HCT116 (cell line): ENCODE measurements around the gene DTNBP1. TPM values are rescaled to one million over a fixed set of nuclear protein-coding genes. Genes with fewer than 3 reads are reported as not detected.
A peak's percentile ranks its signal among the peaks of the same experiment; 100 is the strongest.

Source experiments
- ATAC-seq: fragments of 200-7000 bp; cut with Tn5 transposase; 2 replicates; pipeline ENCODE4 v1.9.1; 2020; ENCODE audit warnings: mild to moderate bottlenecking, moderate library complexity
- Bru-seq: library from RNA; stranded (reverse); fragments of 400-500 nt; gene quantifications from one replicate; lab custom pipeline; 2021; lab: Mats Ljungman, UMichigan
- BruChase-seq, 2 experiments: library from RNA; stranded (reverse); fragments of 400-500 nt; gene quantifications; one replicate each; lab custom pipeline; 2021; lab: Mats Ljungman, UMichigan
- BruUV-seq: library from RNA; stranded (reverse); fragments of 400-500 nt; replicated peaks from 2 replicates; lab custom pipeline; 2021; lab: Mats Ljungman, UMichigan
- CTCF ChIA-PET: fragments of 300-600 bp; sonication (Branson Sonifier 250); formaldehyde crosslinking; loops from one replicate; lab custom pipeline; 2021; ENCODE audit warnings: antibody characterized with exemption; lab: Charles Lee
- POLR2A ChIA-PET: fragments of 300-600, 350-600 bp; sonication (Branson Sonifier 250); formaldehyde crosslinking; loops from one replicate; lab custom pipeline; 2021; ENCODE audit warnings: antibody characterized with exemption; lab: Charles Lee
- RAD21 ChIA-PET, 2 experiments: fragments of 300-600 bp; sonication (Branson Sonifier 250); formaldehyde crosslinking; loops; one replicate each; lab custom pipeline; 2023; ENCODE audit warnings: low total read pairs in 2 of 2; ENCODE audit not compliant: uncharacterized antibody in 2 of 2, unreplicated experiment in 2 of 2, low non-redundant PET in 1 of 2; lab: Charles Lee
- DNase-seq: peaks from one replicate; pipeline ENCODE4 v3.0.0-alpha.2; 2010; ENCODE audit warnings: low read depth, low spot score
- H2AFZ ChIP-seq: fragments of 200-600 bp; shearing (Covaris generic), sonication (generic); 2 replicates; pipeline ENCODE4 v1.6.1; 2017; ENCODE audit warnings: low read depth, mixed run types, mixed read lengths, antibody characterized with exemption, low read length; ENCODE audit not compliant: poor library complexity, severe bottlenecking
- H3K27ac ChIP-seq: 2 replicates; pipeline ENCODE4 v1.5.1; 2012; ENCODE audit warnings: low read depth, low read length
- H3K27me3 ChIP-seq: fragments of 200-600 bp; sonication (generic); 2 replicates; pipeline ENCODE4 v1.6.1; 2016; ENCODE audit warnings: mixed run types, low read length, mixed read lengths; ENCODE audit not compliant: insufficient read depth
- H3K36me3 ChIP-seq, 2 experiments: fragments of 200-500 bp in 1 of 2; fragments of 200-600 bp in 1 of 2; sonication (Bioruptor generic) in 1 of 2; sonication (generic) in 1 of 2; 2 replicates each; pipeline versions ENCODE4 v1.5.1 to v1.6.1; 2014 to 2016; ENCODE audit warnings: low read length in 2 of 2, inconsistent platforms in 1 of 2, mixed read lengths in 1 of 2, mixed run types in 1 of 2; ENCODE audit not compliant: insufficient read depth in 2 of 2, control insufficient read depth in 1 of 2
- H3K4me1 ChIP-seq, 2 experiments: fragments of 200-600 bp in 1 of 2; sonication (generic) in 1 of 2; 2 replicates each; pipeline versions ENCODE4 v1.5.1 to v1.6.1; 2012 to 2017; ENCODE audit warnings: low read length in 2 of 2, inconsistent platforms in 1 of 2, mild to moderate bottlenecking in 1 of 2, mixed read lengths in 1 of 2, mixed run types in 1 of 2, moderate library complexity in 1 of 2; ENCODE audit not compliant: insufficient read depth in 2 of 2, control insufficient read depth in 1 of 2
- H3K4me2 ChIP-seq: fragments of 200-600 bp; sonication (generic); 2 replicates; pipeline ENCODE4 v1.6.1; 2017; ENCODE audit warnings: mixed run types, low read length, mixed read lengths
- H3K4me3 ChIP-seq, 2 experiments: fragments of 200-600 bp in 1 of 2; sonication (generic) in 1 of 2; replicated peaks in 1 of 2; 2 replicates each; pipeline ENCODE4 v1.5.1; 2011 to 2016; ENCODE audit warnings: low read length in 2 of 2, control low read depth in 1 of 2, low read depth in 1 of 2, mild to moderate bottlenecking in 1 of 2, mixed read lengths in 1 of 2, mixed run types in 1 of 2
- H3K79me2 ChIP-seq: fragments of 200-600 bp; sonication (generic); 2 replicates; pipeline ENCODE4 v1.6.1; 2017; ENCODE audit warnings: mild to moderate bottlenecking, mixed run types, low read length, moderate library complexity, mixed read lengths; ENCODE audit not compliant: insufficient read depth
- H3K9ac ChIP-seq: fragments of 200-600 bp; sonication (generic); 2 replicates; pipeline ENCODE4 v1.6.1; 2016; ENCODE audit warnings: low read length, mixed read lengths
- H3K9me2 ChIP-seq: fragments of 200-600 bp; sonication (generic), shearing (Covaris generic); 2 replicates; pipeline ENCODE4 v1.6.1; 2017; ENCODE audit warnings: mixed run types, mild to moderate bottlenecking, moderate library complexity; ENCODE audit not compliant: insufficient read depth
- H3K9me3 ChIP-seq, 2 experiments: fragments of 200-500 bp in 1 of 2; fragments of 200-600 bp in 1 of 2; sonication (Bioruptor generic) in 1 of 2; sonication (generic) in 1 of 2; 2 replicates each; pipeline ENCODE4 v1.6.1; 2014 to 2017; ENCODE audit warnings: low read length in 2 of 2, mixed read lengths in 2 of 2, inconsistent platforms in 1 of 2, low read depth in 1 of 2, mild to moderate bottlenecking in 1 of 2, mixed run types in 1 of 2, moderate library complexity in 1 of 2; ENCODE audit not compliant: control insufficient read depth in 1 of 2, insufficient read depth in 1 of 2
- H4K20me1 ChIP-seq: fragments of 200-600 bp; sonication (generic), shearing (Covaris generic); 2 replicates; pipeline ENCODE4 v1.6.1; 2017; ENCODE audit warnings: mixed run types, mild to moderate bottlenecking, moderate library complexity; ENCODE audit not compliant: insufficient read depth
- CBX3 ChIP-seq: IDR thresholded peaks from 2 replicates; pipeline ENCODE4 v1.6.1; 2012; ENCODE audit warnings: low read depth
- EGR1 ChIP-seq: IDR thresholded peaks from 2 replicates; pipeline ENCODE4 v1.6.1; 2012; ENCODE audit warnings: low read depth
- ELF1 ChIP-seq: IDR thresholded peaks from 2 replicates; pipeline ENCODE4 v1.6.1; 2012; ENCODE audit warnings: low read depth, borderline replicate concordance
- POLR2AphosphoS5 ChIP-seq: IDR thresholded peaks from 2 replicates; pipeline ENCODE4 v1.6.1; 2011; ENCODE audit warnings: mild to moderate bottlenecking, low read depth, low read length, moderate library complexity
- TCF7L2 ChIP-seq: IDR thresholded peaks from 2 replicates; pipeline ENCODE4 v1.7.0; 2011; ENCODE audit warnings: borderline replicate concordance, inconsistent platforms; ENCODE audit not compliant: insufficient read depth, insufficient read length; ENCODE audit errors: extremely low read depth
- ZFX ChIP-seq: fragments of 450-650 bp; IDR thresholded peaks from 2 replicates; pipeline ENCODE4 v1.6.1; 2017
- intact Hi-C: fragments of 100-400 bp; cut with micrococcal nuclease; formaldehyde crosslinking; loops from 2 replicates; pipeline ENCODE4 v1.10.0; 2022
- long read RNA-seq: library from polyadenylated mRNA; unstranded; transcript quantifications from one replicate; pipeline ENCODE4 v2.0.0, GENCODE V29; 2021; ENCODE audit not compliant: unreplicated experiment
- polyA plus RNA-seq: library from polyadenylated mRNA; unstranded; fragments of >200 nt; gene quantifications from 2 replicates; pipeline ENCODE4 v1.2.1, GENCODE V29; 2012; ENCODE audit warnings: missing spikeins
- total RNA-seq: library from RNA; stranded (reverse); gene quantifications from one replicate; pipeline ENCODE4 v1.2.1, GENCODE V29; 2021; ENCODE audit not compliant: unreplicated experiment
- TF ChIP-seq, protein P1 (sequence below): IDR thresholded peaks from 2 replicates; pipeline ENCODE4 v1.6.1; 2012
- TF ChIP-seq, protein P2 (sequence below): IDR thresholded peaks from 2 replicates; pipeline ENCODE4 v1.6.1; 2012

DTNBP1 gene, protein sequence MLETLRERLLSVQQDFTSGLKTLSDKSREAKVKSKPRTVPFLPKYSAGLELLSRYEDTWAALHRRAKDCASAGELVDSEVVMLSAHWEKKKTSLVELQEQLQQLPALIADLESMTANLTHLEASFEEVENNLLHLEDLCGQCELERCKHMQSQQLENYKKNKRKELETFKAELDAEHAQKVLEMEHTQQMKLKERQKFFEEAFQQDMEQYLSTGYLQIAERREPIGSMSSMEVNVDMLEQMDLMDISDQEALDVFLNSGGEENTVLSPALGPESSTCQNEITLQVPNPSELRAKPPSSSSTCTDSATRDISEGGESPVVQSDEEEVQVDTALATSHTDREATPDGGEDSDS
- total RNA-seq: 16.7 TPM
- 17.3 and 20.9 TPM in 2 replicates for polyA plus RNA-seq
- percentile 64 among the genes with signal in this experiment for Bru-seq, nascent RNA
- BruChase-seq, experiment 1, labeled RNA remaining after a 6-hour chase: percentile 45 among the genes with signal in this experiment
- BruChase-seq, experiment 2, labeled RNA remaining after a 2-hour chase: percentile 54 among the genes with signal in this experiment
- long read RNA-seq, transcript DTNBP1-202 (10 exons, 1,403 nt): major isoform, 23 of 35 reads
- long read RNA-seq, partial matches to known transcripts: 1 of 35 reads
- long read RNA-seq, other reads (novel, unspliced or antisense): 5 of 35 reads

DNA sequence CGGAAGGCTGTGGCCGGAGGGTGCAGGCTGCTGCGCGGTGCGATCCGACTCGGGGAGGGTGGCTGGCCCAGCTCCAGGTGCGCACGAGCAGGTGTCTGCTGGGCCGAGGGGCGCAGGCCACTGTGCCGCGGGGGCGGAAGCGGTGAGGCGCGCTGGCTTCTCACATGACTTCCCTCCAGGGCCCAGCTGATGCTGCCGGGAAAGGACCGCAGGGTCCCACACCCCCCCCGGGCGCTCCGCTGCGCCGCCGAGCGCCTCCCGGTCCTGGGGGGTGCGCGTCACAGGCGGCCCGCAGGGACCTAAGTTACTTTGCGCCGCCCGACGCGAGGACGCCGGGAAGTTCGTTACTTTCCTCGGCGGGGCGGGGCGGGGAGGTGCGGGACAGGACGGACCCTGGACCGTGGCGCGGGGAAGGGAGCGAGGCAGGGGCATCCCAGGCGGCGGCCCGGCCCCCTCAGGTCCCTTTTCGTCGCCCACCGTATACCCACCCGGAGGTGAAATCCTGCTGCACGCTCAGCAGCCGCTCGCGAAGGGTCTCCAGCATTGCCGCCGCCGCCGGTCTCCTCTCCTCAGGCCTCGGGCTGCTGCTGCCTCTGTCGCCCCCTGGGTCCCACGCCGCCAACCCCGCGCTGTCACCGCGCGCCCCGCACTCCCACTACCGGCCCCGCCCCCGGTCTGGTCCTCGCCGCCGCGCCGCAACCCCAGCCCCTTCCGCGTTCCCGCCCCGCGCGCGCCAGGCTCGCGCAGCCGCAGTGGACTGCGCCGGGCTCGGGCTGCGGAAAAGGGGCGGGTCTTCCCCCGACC is at the start of gene DTNBP1:
DTNBP1 (minus strand) TSS at position 703 of the 804 bp plus-strand sequence; CDS start at position 544, 159 bp downstream.
- peak within 1 kb of the TSS; percentile 96 for H2AFZ ChIP-seq
- no peaks in the 10 kb centered on the region for H3K36me3 ChIP-seq
- POLR2A ChIA-PET: no interaction called here
- TF ChIP-seq POLR2AphosphoS5 (peak; percentile 60), CBX3 (peak; percentile 69), ZFX (peak; percentile 62), ELF1 (peak; percentile 54), EGR1 (peak; percentile 85), TCF7L2 (no peak)
- TF ChIP-seq, protein P1, sequence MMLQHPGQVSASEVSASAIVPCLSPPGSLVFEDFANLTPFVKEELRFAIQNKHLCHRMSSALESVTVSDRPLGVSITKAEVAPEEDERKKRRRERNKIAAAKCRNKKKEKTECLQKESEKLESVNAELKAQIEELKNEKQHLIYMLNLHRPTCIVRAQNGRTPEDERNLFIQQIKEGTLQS: no peak
- TF ChIP-seq, protein P2, sequence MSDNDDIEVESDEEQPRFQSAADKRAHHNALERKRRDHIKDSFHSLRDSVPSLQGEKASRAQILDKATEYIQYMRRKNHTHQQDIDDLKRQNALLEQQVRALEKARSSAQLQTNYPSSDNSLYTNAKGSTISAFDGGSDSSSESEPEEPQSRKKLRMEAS: peak; percentile 82
- TF ChIP-seq, all 23 proteins: peak for 6
- H3K27me3 ChIP-seq: no peaks in the 10 kb centered on the region
- H3K9ac ChIP-seq: peak within 1 kb of the TSS; percentile 65
- H3K9me3 ChIP-seq: no peaks in the 10 kb centered on the region
- intact Hi-C loops: no loop called here
- H3K4me2 ChIP-seq: peak within 1 kb of the TSS; percentile 97
- H3K79me2 ChIP-seq: peaks cover 13% of the 10 kb centered on the region; the same call in 1 of the 2 replicates
- peak; percentile 34 for DNase-seq
- peak within 1 kb of the TSS; percentile 62 for H3K27ac ChIP-seq
- RAD21 ChIA-PET: interaction anchor here in 1 of 2 experiments (0.7 kb wide), 1 partner anchor 329 kb away, joined by 3 read pairs; no protein-coding TSS in a partner anchor
- no peaks in the 10 kb centered on the region for H4K20me1 ChIP-seq
- ATAC-seq: peak; percentile 89
- H3K9me2 ChIP-seq: no peaks in the 10 kb centered on the region
- BruUV-seq: no TSS peak
- peak within 1 kb of the TSS; percentile 65 to 82 for H3K4me3 ChIP-seq
- H3K4me1 ChIP-seq: peaks cover 3 to 13% of the 10 kb centered on the region in 2 experiments; a peak in 2 of 4 replicates
- CTCF ChIA-PET: no interaction called here
